Neural cell (in vitro differentiated cells): Measurements from ENCODE around the gene SUGCT.

Experiments
- CTCF ChIP-seq: fragments of 450-650 bp; IDR thresholded peaks from 2 replicates; pipeline ENCODE4 v1.5.1; 2014; ENCODE audit warnings: antibody characterized with exemption, mild to moderate bottlenecking, moderate library complexity; ENCODE audit not compliant: poor library complexity, severe bottlenecking
- EP300 ChIP-seq: fragments of 450-650 bp; conservative IDR thresholded peaks from 2 replicates; pipeline ENCODE4 v1.6.1; 2014; ENCODE audit warnings: antibody characterized with exemption, mild to moderate bottlenecking, moderate library complexity; ENCODE audit not compliant: poor library complexity, severe bottlenecking
- EZH2 ChIP-seq: fragments of 200-600, 300-800 bp; shearing (Covaris generic), sonication (generic); IDR thresholded peaks from 2 replicates; pipeline ENCODE4 v1.6.1; 2014; ENCODE audit warnings: antibody characterized with exemption, low read length, borderline replicate concordance, mild to moderate bottlenecking; ENCODE audit not compliant: insufficient read depth, poor library complexity, severe bottlenecking
- MXI1 ChIP-seq: fragments of 450-650 bp; conservative IDR thresholded peaks from 2 replicates; pipeline ENCODE4 v1.6.1; 2014; ENCODE audit warnings: antibody characterized with exemption, mild to moderate bottlenecking; ENCODE audit not compliant: poor library complexity, severe bottlenecking
- POLR2AphosphoS5 ChIP-seq: IDR thresholded peaks from 2 replicates; pipeline ENCODE4 v1.6.1; 2012
- RAD21 ChIP-seq: fragments of 450-650 bp; conservative IDR thresholded peaks from 2 replicates; pipeline ENCODE4 v1.6.1; 2014; ENCODE audit warnings: antibody characterized with exemption, mild to moderate bottlenecking, moderate library complexity
- REST ChIP-seq: IDR thresholded peaks from 2 replicates; pipeline ENCODE4 v1.6.1; 2012; ENCODE audit warnings: borderline replicate concordance
- TAF1 ChIP-seq: IDR thresholded peaks from 2 replicates; pipeline ENCODE4 v1.6.1; 2012; ENCODE audit warnings: low read depth

- no peak for TF ChIP-seq CTCF
- no peak for TF ChIP-seq POLR2AphosphoS5
- no peak for TF ChIP-seq EZH2
- no peak for TF ChIP-seq TAF1
- TF ChIP-seq REST = no peak
- TF ChIP-seq EP300 = no peak
- no peak for TF ChIP-seq MXI1
- TF ChIP-seq RAD21 = no peak
Observed at GRCh38 chr7:40843338-40843985, 708.7 kb downstream of the SUGCT start.
